Measurements from ENCODE around the gene SND1.

DNA sequence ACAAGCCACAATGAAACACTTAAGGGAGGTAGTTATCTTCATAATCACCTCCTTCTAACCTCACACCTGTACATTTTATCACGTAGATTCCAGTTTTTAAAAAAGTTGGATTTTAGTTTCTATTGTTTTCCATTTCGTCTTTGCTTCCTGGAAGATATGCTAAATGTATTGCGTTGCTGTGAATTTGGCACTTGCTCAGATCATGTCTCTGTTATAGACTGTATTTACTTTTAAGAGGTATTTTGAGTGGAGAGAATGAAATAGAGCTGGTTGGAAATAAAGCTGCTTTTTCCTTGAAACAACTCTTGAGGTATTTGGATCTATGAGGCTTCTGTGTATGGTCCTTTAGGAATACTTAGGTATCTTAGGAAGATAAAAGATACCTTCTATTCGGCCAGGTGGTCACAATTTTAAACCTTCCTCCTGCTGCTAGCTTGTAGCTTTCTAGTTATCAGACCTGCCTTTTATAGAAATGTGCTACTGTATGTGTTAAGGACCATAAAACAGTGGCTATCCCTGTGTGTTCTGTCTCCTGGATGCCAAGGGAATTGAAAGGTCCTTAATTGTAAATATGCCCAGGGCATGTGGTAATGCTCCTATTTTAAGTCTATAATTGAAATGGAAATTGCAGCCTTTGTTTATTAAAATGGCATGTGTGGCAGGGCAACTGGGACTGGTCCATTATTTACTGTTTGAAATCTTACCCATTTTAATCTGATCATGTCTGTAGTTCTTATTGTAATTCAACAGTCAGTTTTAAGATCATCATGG, 147.7 kb downstream of the SND1 start:
- TF ChIP-seq, protein P1, sequence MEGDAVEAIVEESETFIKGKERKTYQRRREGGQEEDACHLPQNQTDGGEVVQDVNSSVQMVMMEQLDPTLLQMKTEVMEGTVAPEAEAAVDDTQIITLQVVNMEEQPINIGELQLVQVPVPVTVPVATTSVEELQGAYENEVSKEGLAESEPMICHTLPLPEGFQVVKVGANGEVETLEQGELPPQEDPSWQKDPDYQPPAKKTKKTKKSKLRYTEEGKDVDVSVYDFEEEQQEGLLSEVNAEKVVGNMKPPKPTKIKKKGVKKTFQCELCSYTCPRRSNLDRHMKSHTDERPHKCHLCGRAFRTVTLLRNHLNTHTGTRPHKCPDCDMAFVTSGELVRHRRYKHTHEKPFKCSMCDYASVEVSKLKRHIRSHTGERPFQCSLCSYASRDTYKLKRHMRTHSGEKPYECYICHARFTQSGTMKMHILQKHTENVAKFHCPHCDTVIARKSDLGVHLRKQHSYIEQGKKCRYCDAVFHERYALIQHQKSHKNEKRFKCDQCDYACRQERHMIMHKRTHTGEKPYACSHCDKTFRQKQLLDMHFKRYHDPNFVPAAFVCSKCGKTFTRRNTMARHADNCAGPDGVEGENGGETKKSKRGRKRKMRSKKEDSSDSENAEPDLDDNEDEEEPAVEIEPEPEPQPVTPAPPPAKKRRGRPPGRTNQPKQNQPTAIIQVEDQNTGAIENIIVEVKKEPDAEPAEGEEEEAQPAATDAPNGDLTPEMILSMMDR (tag by site-specific recombination; IDR thresholded peaks at IDR 0.05), result no peak
- no peak for TF ChIP-seq ZNF175 (tag by site-specific recombination; IDR thresholded peaks at IDR 0.05)
- TF ChIP-seq ZNF623 (tag by site-specific recombination; IDR thresholded peaks at IDR 0.05), result no peak
- TF ChIP-seq MZF1 (tag by site-specific recombination; IDR thresholded peaks at IDR 0.05; ENCODE audit: borderline replicate concordance), result no peak
- no peak for TF ChIP-seq YY1 (tag by site-specific recombination; IDR thresholded peaks at IDR 0.05)
- TF ChIP-seq ZBTB7A (tag by site-specific recombination; IDR thresholded peaks at IDR 0.05; ENCODE audit: low read depth), result no peak
- TF ChIP-seq ZNF621 (tag by site-specific recombination; IDR thresholded peaks at IDR 0.05), result no peak
- TF ChIP-seq, protein P2, sequence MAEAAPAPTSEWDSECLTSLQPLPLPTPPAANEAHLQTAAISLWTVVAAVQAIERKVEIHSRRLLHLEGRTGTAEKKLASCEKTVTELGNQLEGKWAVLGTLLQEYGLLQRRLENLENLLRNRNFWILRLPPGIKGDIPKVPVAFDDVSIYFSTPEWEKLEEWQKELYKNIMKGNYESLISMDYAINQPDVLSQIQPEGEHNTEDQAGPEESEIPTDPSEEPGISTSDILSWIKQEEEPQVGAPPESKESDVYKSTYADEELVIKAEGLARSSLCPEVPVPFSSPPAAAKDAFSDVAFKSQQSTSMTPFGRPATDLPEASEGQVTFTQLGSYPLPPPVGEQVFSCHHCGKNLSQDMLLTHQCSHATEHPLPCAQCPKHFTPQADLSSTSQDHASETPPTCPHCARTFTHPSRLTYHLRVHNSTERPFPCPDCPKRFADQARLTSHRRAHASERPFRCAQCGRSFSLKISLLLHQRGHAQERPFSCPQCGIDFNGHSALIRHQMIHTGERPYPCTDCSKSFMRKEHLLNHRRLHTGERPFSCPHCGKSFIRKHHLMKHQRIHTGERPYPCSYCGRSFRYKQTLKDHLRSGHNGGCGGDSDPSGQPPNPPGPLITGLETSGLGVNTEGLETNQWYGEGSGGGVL (tag by site-specific recombination; IDR thresholded peaks at IDR 0.05), result no peak
- no peak for TF ChIP-seq KLF10 (tag by site-specific recombination; IDR thresholded peaks at IDR 0.05)
